ENCODE results near the gene BMPER.

- TF ChIP-seq EZH2phosphoT487 (IDR thresholded peaks at IDR 0.05; ENCODE audit: borderline replicate concordance, low read depth), result no peak
- no peak for TF ChIP-seq CTCF (IDR thresholded peaks at IDR 0.05)
- TF ChIP-seq MXI1 (IDR thresholded peaks at IDR 0.05; ENCODE audit: low read depth, low read length), result no peak
- no peak for TF ChIP-seq TAF1 (IDR thresholded peaks at IDR 0.05; ENCODE audit: borderline replicate concordance, low read depth, low read length)
- TF ChIP-seq RAD21 (IDR thresholded peaks at IDR 0.05; ENCODE audit: low read length), result no peak
- no peak for TF ChIP-seq ELF1 (IDR thresholded peaks at IDR 0.05)
- peak; percentile 68; the same call in 1 of the 2 replicates for TF ChIP-seq POLR2AphosphoS5 (IDR thresholded peaks at IDR 0.05; ENCODE audit: low read depth, low read length)
- TF ChIP-seq TEAD4 (IDR thresholded peaks at IDR 0.05; ENCODE audit: borderline replicate concordance, insufficient read depth), result peak; percentile 72; the same call in 1 of the 2 replicates
Measured at GRCh38 chr7:34080513-34080912, 175.2 kb downstream of the BMPER start.
